ENCODE results near the gene SLC22A12.

SLC22A12 gene

DNA sequence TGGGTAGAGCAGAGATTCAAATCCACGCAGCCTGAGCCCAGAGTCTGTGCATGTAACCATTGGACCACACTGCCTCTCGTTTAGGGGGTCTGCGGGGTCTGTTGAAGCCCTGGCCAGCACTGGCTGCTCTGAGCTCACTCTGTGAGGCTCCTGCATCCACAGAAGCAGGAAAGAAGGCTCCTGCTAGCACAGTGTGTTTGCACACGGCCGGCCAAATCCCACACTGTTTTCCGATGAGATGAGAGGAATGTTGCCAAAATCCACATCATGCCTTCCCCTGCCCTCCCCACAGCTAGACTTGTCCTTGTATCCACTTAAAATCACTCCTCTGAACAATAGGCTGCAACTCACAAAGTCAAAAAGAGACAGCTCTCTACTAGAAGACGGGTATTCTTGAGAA, 10.6 kb upstream of the SLC22A12 start:
- DNase-seq (ENCODE audit: low read depth) = no peak
- no peak overlapping the region for H3K4me3 ChIP-seq (ENCODE audit: low read length)
- TF ChIP-seq, protein P1, sequence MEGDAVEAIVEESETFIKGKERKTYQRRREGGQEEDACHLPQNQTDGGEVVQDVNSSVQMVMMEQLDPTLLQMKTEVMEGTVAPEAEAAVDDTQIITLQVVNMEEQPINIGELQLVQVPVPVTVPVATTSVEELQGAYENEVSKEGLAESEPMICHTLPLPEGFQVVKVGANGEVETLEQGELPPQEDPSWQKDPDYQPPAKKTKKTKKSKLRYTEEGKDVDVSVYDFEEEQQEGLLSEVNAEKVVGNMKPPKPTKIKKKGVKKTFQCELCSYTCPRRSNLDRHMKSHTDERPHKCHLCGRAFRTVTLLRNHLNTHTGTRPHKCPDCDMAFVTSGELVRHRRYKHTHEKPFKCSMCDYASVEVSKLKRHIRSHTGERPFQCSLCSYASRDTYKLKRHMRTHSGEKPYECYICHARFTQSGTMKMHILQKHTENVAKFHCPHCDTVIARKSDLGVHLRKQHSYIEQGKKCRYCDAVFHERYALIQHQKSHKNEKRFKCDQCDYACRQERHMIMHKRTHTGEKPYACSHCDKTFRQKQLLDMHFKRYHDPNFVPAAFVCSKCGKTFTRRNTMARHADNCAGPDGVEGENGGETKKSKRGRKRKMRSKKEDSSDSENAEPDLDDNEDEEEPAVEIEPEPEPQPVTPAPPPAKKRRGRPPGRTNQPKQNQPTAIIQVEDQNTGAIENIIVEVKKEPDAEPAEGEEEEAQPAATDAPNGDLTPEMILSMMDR (conservative IDR thresholded peaks at IDR 0.05; ENCODE audit: low read depth, low read length) = no peak

DNA sequence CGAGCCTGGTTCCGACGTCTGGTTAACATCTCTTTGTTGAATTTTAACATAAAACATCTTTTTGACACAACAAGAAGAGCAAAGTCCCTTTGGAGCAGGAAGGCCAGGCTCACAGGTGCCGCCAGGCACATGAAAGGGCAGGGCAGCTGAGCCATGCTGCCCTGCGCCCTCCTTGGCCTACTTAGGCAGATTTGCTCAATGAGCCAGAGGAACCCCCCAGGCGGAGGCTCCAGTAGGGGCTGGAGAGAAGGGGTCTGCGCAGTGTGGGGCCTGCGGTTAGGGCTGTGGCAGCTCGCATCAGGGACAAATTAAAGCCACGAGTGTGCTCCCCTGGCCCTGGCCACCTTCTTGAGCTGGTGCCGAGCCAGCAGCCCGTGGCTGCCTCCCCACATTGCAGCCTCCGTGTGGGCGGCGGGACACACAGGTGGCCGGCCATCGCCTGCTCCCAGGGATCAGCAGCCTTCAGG, 9.9 kb upstream of the SLC22A12 start:
- no peak overlapping the region for H3K4me3 ChIP-seq (ENCODE audit: low read length)
- no peak for DNase-seq (ENCODE audit: low read depth)
- TF ChIP-seq, protein P1 (conservative IDR thresholded peaks at IDR 0.05; ENCODE audit: low read depth, low read length) = no peak

DNA sequence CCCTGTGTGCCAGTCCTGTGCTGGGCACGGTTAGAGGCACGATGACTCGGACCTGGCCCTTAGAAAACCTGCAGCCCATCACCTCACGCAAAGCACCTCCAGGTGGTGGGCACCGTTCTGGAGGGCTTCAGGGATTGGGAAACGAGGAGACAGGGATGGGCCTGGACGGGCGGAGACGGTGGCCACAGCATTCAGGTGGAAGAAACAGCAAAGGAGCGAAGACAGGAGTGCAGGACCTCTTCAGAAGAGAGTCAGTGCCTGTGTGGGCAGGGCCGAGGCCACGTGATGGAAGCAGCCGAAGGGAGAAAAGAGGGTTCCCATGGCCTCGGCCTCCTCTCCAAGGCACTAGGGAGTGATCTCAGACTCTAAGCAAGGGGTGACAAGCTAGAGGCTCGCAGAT, 8.1 kb upstream of the SLC22A12 start:
- no peak for DNase-seq (ENCODE audit: low read depth)
- no peak overlapping the region for H3K4me3 ChIP-seq (ENCODE audit: low read length)
- TF ChIP-seq, protein P1 (conservative IDR thresholded peaks at IDR 0.05; ENCODE audit: low read depth, low read length) = no peak

DNA sequence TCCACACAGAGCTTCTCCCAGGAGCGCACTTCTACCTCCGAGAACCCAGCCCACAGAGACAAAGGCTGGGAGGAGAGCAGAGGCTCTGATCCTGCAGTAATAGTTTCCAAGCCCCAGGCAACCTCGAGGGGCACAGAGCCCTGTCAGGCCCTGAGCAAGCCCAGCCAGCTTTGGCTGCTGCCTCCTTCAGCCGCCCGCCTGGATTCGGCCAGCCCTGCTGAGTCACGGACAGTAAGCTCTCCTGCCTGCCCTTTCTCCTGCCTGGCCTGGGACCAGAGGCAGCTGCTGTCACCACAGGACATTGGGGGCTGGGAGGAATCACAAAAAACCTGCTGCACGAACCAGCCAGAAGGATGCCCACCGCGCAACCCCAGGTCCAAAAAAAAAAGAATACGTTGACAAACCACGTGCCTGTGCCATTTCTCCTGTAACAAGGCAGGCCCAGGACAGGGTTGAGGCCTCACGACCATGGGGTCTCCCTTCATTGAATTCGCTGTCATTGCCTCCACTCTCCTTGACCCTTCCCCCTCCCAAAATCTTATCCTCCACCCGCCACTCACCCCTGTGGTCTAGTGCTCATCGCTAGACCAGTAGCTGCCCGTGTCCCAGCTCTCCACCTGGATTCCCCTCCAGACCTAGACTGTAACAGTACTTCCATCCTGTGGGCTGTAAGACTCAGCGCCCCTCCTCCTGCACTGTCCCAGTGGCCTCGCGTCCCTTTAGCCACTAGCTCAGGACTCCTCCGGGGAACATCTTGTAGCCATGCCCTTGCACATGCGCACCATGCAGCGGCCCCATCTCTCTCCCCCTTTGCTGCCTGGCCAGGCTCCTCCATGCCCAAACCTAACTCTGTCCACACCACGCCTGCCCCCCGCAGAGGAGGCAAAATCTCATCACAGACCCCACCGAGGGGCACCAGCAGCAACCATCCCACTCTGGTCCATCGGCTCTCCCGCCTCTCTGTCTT, 7.4 kb upstream of the SLC22A12 start:
- TF ChIP-seq, protein P1 (conservative IDR thresholded peaks at IDR 0.05; ENCODE audit: low read depth, low read length) = no peak
- H3K4me3 ChIP-seq (ENCODE audit: low read length) = no peak overlapping the region
- DNase-seq (ENCODE audit: low read depth) = no peak

DNA sequence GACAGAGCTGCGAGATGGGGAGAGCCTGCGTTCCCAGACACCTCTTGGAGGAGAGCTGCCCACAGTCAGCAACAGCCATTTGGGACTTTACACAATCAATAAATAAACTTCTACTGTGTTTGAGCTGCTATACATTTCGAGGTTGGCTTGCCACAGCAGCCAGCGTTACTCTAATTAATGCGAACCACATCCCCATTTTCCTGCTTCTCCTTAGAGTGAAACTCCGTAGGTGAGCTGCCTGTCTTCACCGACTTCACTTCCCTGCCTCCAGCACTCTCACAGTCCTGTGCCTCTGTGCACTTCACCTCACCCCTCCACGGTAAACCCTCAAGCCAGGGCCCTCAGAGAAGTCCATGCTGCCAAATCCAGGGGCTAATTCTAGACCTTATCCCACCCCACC, 5.9 kb upstream of the SLC22A12 start:
- no peak overlapping the region for H3K4me3 ChIP-seq (ENCODE audit: low read length)
- DNase-seq (ENCODE audit: low read depth) = no peak
- TF ChIP-seq, protein P1 (conservative IDR thresholded peaks at IDR 0.05; ENCODE audit: low read depth, low read length) = no peak

DNA sequence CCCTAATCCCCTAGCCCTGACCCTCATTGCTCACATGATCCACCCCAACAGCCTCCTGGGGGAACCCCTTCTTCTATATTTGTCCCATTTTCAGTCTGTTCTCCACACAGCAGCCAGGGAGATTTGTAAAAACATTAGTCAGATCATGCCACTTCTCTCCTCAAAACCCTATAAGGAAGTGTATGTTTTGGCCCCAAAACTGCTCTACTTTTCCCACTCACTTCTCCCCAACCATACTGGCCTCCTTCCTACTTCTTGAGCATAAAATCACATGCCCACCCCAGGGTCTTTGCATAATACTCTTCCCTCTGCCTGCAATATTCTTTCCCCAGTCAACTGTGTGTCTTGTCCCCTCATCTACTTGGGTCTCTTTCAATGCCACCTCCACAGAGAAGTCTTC, 4.7 kb upstream of the SLC22A12 start:
- TF ChIP-seq, protein P1 (conservative IDR thresholded peaks at IDR 0.05; ENCODE audit: low read depth, low read length) = no peak
- no peak overlapping the region for H3K4me3 ChIP-seq (ENCODE audit: low read length)

DNA sequence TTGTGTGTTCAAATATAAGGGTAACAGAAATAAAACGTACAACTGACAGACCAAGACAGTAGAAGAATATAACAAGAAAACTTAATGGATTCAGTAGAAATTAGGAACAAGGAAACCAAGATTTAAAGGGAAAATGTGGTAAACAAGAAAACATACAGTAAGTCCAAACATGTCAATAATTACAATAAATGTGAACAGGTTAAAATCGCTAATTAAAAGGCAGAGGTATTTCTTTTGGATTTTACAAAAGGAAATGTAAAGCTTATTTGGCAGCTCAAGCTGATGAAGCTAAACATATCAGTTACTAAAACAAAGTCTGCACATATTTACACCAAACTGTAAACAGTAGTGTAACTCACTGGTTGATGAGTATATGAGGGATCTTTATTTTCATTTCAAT, 2.3 kb upstream of the SLC22A12 start:
- no peak for DNase-seq (ENCODE audit: low read depth)
- TF ChIP-seq, protein P1 (conservative IDR thresholded peaks at IDR 0.05; ENCODE audit: low read depth, low read length) = no peak
- no peak overlapping the region for H3K4me3 ChIP-seq (ENCODE audit: low read length)

More for the DNA sequence above, 4.7 kb upstream of the SLC22A12 start:
- no peak for DNase-seq (ENCODE audit: low read depth)
